Kidney (tissue), 14 donors: ENCODE results near the gene SCGN. TPM values are rescaled to one million over a fixed set of nuclear protein-coding genes. Genes with fewer than 3 reads are reported as not detected.

Experiments
- DNase-seq, 5 donors: peaks; one replicate each; pipeline ENCODE4 v3.0.0-alpha.2; 2013 to 2020
- FAIRE-seq: peaks from 2 replicates; lab custom pipeline; 2012; peaks lifted over from hg19 to GRCh38; lab: Jason Lieb, UNC
- H3K27ac ChIP-seq, 2 donors: one replicate each; pipeline ENCODE4 v1.7.0; 2013; ENCODE audit warnings: low read depth in 2 of 2, low read length in 2 of 2, inconsistent platforms in 1 of 2
- H3K27me3 ChIP-seq: one replicate; pipeline ENCODE4 v1.7.1; 2013; ENCODE audit warnings: low read length, inconsistent platforms; ENCODE audit not compliant: control insufficient read depth, insufficient read depth
- H3K36me3 ChIP-seq, 3 donors: one replicate each; pipeline versions ENCODE4 v1.7.0 to v1.7.1; 2013; ENCODE audit warnings: low read length in 3 of 3, control low read depth in 1 of 3, inconsistent platforms in 1 of 3; ENCODE audit not compliant: insufficient read depth in 3 of 3, control insufficient read depth in 2 of 3
- H3K4me1 ChIP-seq, 3 donors: one replicate each; pipeline versions ENCODE4 v1.7.0 to v1.7.1; 2013; ENCODE audit warnings: low read length in 3 of 3, inconsistent platforms in 1 of 3, low read depth in 1 of 3; ENCODE audit not compliant: control insufficient read depth in 2 of 3, insufficient read depth in 2 of 3
- H3K4me3 ChIP-seq, 3 donors: one replicate each; pipeline versions ENCODE4 v1.7.0 to v1.8.1; 2013; ENCODE audit warnings: low read length in 3 of 3, control low read depth in 1 of 3, inconsistent platforms in 1 of 3
- H3K9ac ChIP-seq, 3 donors: one replicate each; pipeline versions ENCODE4 v1.7.0 to v1.7.1; 2013; ENCODE audit warnings: low read length in 3 of 3, control low read depth in 1 of 3, inconsistent platforms in 1 of 3
- H3K9me3 ChIP-seq, 3 donors: one replicate each; pipeline versions ENCODE4 v1.7.0 to v1.7.1; 2013; ENCODE audit warnings: low read length in 3 of 3, control low read depth in 1 of 3, inconsistent platforms in 1 of 3; ENCODE audit not compliant: control insufficient read depth in 2 of 3, insufficient read depth in 1 of 3
- CTCF ChIP-seq: IDR thresholded peaks from 3 replicates; pipeline ENCODE4 v1.5.1; 2012; ENCODE audit warnings: mild to moderate bottlenecking, moderate library complexity, borderline replicate concordance; ENCODE audit not compliant: insufficient read depth; ENCODE audit errors: extremely low read depth
- intact Hi-C: fragments of 100-400 bp; cut with DNase I; formaldehyde crosslinking; loops from one replicate; pipeline ENCODE4 v1.11.1; 2022
- polyA plus RNA-seq: library from polyadenylated mRNA; stranded (reverse); fragments of 350-450 nt; fragmentation: Illumina TruSeq; extraction: RNeasy Lipid Tissue Mini Kit (QIAGEN cat#74804); gene quantifications from one replicate; pipeline ENCODE4 v1.2.3, GENCODE V29; 2014; ENCODE audit warnings: low read depth, low replicate concordance; ENCODE audit not compliant: insufficient read depth
- total RNA-seq: library from RNA; stranded (reverse); fragmentation: NEBNext Ultra II Directional; extraction: Animal tissue kit (Norgen Biotek cat#: 25700); gene quantifications from one replicate; pipeline ENCODE4 v1.2.1, GENCODE V29; 2021
- donor health status: control.
- donor health status: control.
- donor health status: control.
- donor health status: control.
- donor health status: control.
- donor health status: DM: yes; HTN: yes; CAD: no.
- donor health status: Normal renal cell carcinoma (clear cell type).

The SCGN gene
- total and polyA plus RNA-seq, 2 donors from 2014 or later: 0.90 to 8.7 TPM

GRCh38 chr6:25691894-25692293 is 39.9 kb downstream of the SCGN start:
- Histone ChIP-seq H3K4me1 (no peaks in the 10 kb centered on the region), H3K9ac (no peak overlapping the region), H3K27ac (no peak overlapping the region), H3K27me3 (no peaks in the 10 kb centered on the region), H3K9me3 (no peaks in the 10 kb centered on the region), H3K4me3 (no peak overlapping the region), H3K36me3 (no peaks in the 10 kb centered on the region)
- no peak for DNase-seq
- no peak for FAIRE-seq
- intact Hi-C loops: no loop called here
- TF ChIP-seq CTCF: no peak

- DNase-seq: peak in 3 of 5 donors; percentile 11 to 66 (median 38)
- H3K4me1 ChIP-seq: no peaks in the 10 kb centered on the region
- H3K27ac ChIP-seq: no peak overlapping the region
- no peak for TF ChIP-seq CTCF
- no peak overlapping the region for H3K9ac ChIP-seq
- no peaks in the 10 kb centered on the region for H3K36me3 ChIP-seq
- FAIRE-seq: no peak
- H3K9me3 ChIP-seq: no peaks in the 10 kb centered on the region
- intact Hi-C loops: no loop called here
- H3K27me3 ChIP-seq: no peaks in the 10 kb centered on the region
- H3K4me3 ChIP-seq: no peak overlapping the region
Measured at GRCh38 chr6:25692472-25692871, 40.5 kb downstream of the SCGN start.

GRCh38 chr6:25694366-25694765 is 42.4 kb downstream of the SCGN start:
- no peaks in the 10 kb centered on the region for H3K4me1 ChIP-seq
- intact Hi-C loops: no loop called here
- DNase-seq (no peak), FAIRE-seq (no peak)
- no peak overlapping the region for H3K9ac ChIP-seq
- no peak overlapping the region for H3K4me3 ChIP-seq
- no peaks in the 10 kb centered on the region for H3K9me3 ChIP-seq
- H3K36me3 ChIP-seq: no peaks in the 10 kb centered on the region
- no peak overlapping the region for H3K27ac ChIP-seq
- no peak for TF ChIP-seq CTCF
- H3K27me3 ChIP-seq: no peaks in the 10 kb centered on the region

GRCh38 chr6:25695671-25696070 is 43.7 kb downstream of the SCGN start:
- Histone ChIP-seq H3K4me3 (no peak overlapping the region), H3K4me1 (no peaks in the 10 kb centered on the region), H3K36me3 (no peaks in the 10 kb centered on the region), H3K9ac (no peak overlapping the region), H3K27ac (no peak overlapping the region), H3K27me3 (no peaks in the 10 kb centered on the region), H3K9me3 (no peaks in the 10 kb centered on the region)
- FAIRE-seq: no peak
- no peak for TF ChIP-seq CTCF
- DNase-seq: no peak
- intact Hi-C loops: no loop called here
